ENCODE data around the gene HEG1. TPM values are rescaled to one million over a fixed set of nuclear protein-coding genes. Genes with fewer than 3 reads are reported as not detected.

Gene HEG1
- total RNA-seq, 4 donors from 2014 or later: 13.6 to 22.7 (median 16.8) TPM

DNA sequence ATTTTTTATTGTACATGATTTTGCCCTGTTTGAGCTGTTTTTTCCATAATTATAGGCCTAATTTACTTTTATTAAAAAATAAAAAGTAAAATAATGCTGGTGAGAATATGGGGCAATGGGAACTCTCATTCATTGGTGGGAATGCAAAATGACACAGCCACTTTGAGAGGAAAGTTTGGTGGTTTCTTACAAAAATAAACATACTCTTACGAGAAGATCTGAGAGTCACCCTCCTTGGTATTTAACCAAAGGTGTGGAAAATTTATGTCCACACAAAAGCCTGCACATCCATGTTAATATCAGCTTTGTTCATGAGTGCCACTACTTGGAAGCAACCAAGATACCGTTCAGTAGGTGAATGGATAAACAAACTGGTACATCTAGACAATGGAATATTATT, 131.1 kb downstream of the HEG1 start:
- H3K4me3 ChIP-seq (ENCODE audit: low read depth, poor library complexity, severe bottlenecking): no peak overlapping the region
- WGBS, 2 donors: 92 to 95% methylated on average over 2 of the region's 2 CpGs
- TF ChIP-seq, protein P1, sequence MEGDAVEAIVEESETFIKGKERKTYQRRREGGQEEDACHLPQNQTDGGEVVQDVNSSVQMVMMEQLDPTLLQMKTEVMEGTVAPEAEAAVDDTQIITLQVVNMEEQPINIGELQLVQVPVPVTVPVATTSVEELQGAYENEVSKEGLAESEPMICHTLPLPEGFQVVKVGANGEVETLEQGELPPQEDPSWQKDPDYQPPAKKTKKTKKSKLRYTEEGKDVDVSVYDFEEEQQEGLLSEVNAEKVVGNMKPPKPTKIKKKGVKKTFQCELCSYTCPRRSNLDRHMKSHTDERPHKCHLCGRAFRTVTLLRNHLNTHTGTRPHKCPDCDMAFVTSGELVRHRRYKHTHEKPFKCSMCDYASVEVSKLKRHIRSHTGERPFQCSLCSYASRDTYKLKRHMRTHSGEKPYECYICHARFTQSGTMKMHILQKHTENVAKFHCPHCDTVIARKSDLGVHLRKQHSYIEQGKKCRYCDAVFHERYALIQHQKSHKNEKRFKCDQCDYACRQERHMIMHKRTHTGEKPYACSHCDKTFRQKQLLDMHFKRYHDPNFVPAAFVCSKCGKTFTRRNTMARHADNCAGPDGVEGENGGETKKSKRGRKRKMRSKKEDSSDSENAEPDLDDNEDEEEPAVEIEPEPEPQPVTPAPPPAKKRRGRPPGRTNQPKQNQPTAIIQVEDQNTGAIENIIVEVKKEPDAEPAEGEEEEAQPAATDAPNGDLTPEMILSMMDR (IDR thresholded peaks at IDR 0.05): no peak
- no peak for TF ChIP-seq POLR2A (IDR thresholded peaks at IDR 0.05)
- no peak for DNase-seq (ENCODE audit: low spot score in 2 of 2)
- intact Hi-C loops (cut with DNase I; ENCODE audit: low total_unique reads): loop anchor here (10.0 kb wide), 1 partner anchor 510 kb away; no protein-coding TSS in a partner anchor

- no peak for TF ChIP-seq POLR2A (IDR thresholded peaks at IDR 0.05)
- TF ChIP-seq, protein P1 (IDR thresholded peaks at IDR 0.05): no peak
- no peak overlapping the region for H3K4me3 ChIP-seq (ENCODE audit: low read depth, poor library complexity, severe bottlenecking)
- DNase-seq (ENCODE audit: low spot score in 2 of 2): no peak
- intact Hi-C loops (cut with DNase I; ENCODE audit: low total_unique reads): loop anchor here (10.0 kb wide), 1 partner anchor 511 kb away; no protein-coding TSS in a partner anchor
Measured at GRCh38 chr3:124923833-124924232, 132.0 kb downstream of the HEG1 start.

DNA sequence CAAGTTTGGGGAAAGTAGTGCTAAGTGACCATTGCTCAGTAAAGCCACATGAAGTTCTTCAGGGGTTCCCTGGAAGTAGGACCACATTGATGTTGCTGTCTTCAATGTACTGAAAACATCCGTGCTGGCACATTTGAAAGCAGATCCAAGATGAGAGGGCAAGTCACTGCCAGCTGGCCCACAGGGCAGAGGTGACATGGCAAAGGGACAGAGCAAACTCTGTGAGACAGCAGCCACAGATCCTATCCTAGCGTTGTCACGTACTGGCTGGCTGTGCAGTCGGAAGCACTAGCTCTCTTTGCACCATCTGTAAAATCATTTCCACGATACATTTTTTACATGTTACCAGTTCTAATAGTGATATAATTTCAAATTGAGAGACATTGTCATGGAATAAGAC, 135.1 kb downstream of the HEG1 start:
- H3K4me3 ChIP-seq (ENCODE audit: low read depth, poor library complexity, severe bottlenecking): no peak overlapping the region
- intact Hi-C loops (cut with DNase I; ENCODE audit: low total_unique reads): loop anchor here (10.0 kb wide), 1 partner anchor 514 kb away; no protein-coding TSS in a partner anchor
- TF ChIP-seq, protein P1 (IDR thresholded peaks at IDR 0.05): no peak
- no peak for TF ChIP-seq POLR2A (IDR thresholded peaks at IDR 0.05)
- WGBS, 2 donors: 61 to 75% methylated on average over 5 of the region's 5 CpGs
- DNase-seq (ENCODE audit: low spot score in 2 of 2): no peak

DNA sequence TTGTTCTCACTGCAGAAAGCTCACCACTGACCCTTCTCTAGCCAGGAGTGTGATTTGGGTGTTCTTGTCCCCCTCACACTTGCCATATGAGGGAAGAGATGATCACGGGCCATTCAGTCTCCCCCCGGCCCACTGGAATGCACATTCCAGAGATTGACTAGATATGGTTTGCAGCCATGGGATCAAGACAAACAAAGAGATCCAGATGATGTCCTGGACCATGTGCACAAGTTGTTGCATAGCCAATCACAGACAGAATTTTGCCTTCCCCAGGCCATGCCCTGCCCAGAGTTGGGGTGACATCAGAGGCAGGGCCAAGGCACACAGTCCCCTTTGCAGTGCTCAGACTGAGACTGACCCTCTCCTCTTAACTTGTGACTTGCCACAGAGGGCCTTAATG, 136.0 kb downstream of the HEG1 start:
- H3K4me3 ChIP-seq (ENCODE audit: low read depth, poor library complexity, severe bottlenecking): no peak overlapping the region
- DNase-seq (ENCODE audit: low spot score in 2 of 2): no peak
- WGBS, 2 donors: 48 to 80% methylated on average over 2 of the region's 2 CpGs
- intact Hi-C loops (cut with DNase I; ENCODE audit: low total_unique reads): loop anchor here (2.0 to 10.0 kb wide), 2 partner anchors 63 to 515 kb away; no protein-coding TSS in a partner anchor
- TF ChIP-seq, protein P1 (IDR thresholded peaks at IDR 0.05): no peak

DNA sequence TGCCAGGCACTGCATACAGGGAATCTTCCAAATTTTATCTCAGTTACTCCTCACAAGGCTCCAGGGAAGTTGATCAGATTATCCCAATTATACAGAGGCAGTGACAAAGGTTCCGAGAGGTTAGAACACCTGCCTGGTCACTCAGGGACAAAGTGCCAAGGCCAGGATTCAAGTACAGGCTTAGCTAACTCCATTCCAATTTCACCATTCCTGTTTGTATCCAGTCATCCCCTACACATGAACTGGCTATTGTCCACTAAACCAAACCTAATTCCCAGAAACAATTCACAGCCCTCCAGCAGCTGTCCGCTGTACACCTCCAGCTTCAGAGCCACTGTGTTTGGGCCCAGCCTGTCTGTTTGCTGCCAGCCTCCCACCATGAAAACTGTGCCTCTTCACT, 137.3 kb downstream of the HEG1 start:
- no peak for DNase-seq (ENCODE audit: low spot score in 2 of 2)
- intact Hi-C loops (cut with DNase I; ENCODE audit: low total_unique reads): loop anchor here (2.0 kb wide), 1 partner anchor 64 kb away; no protein-coding TSS in a partner anchor
- 98 to 100% methylated on average over 2 of the region's 2 CpGs for WGBS, 2 donors
- TF ChIP-seq, protein P1 (IDR thresholded peaks at IDR 0.05): no peak
- TF ChIP-seq POLR2A (IDR thresholded peaks at IDR 0.05): no peak
- no peak overlapping the region for H3K4me3 ChIP-seq (ENCODE audit: low read depth, poor library complexity, severe bottlenecking)

DNA sequence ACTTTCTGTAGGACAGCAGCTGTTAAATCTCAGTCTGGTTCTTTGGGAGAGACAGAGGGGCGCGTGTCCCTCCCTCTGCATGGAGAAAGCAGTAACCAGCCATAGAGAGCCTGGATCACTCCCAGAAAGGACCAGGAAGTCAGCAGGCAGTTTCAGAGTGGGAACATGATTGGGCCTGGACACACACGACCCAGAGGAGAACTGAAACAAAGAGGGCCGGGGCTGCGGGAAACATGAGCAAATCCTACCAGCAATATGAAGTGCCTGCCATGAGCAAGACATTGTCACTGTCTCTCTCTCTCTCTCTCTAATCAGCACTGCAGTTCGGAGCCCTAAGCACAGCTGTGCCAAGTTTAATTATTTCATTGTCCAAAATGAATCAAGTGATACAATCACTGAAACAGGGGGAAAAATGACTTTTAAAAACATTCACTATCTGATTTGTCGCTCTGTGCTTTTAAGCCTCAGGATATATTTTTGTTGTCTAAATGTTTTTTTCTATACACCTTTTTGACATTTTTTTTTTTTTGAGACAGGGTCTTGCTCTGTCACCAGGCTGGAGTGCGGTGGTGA, 138.9 kb downstream of the HEG1 start:
- DNase-seq (ENCODE audit: low spot score in 2 of 2): no peak
- intact Hi-C loops (cut with DNase I; ENCODE audit: low total_unique reads): no loop called here
- no peak for TF ChIP-seq POLR2A (IDR thresholded peaks at IDR 0.05)
- TF ChIP-seq, protein P1 (IDR thresholded peaks at IDR 0.05): no peak
- 60 to 65% methylated on average over 8 of the region's 8 CpGs for WGBS, 2 donors
- H3K4me3 ChIP-seq (ENCODE audit: low read depth, poor library complexity, severe bottlenecking): no peak overlapping the region

Measured in lower leg skin (tissue), 4 donors.